CD4-positive, alpha-beta memory T cell (primary cell): ENCODE results near the gene FMN2. TPM values are rescaled to one million over a fixed set of nuclear protein-coding genes. Genes with fewer than 3 reads are reported as not detected.
"Not testable (repeated sequence)": the region's sequence is repeated elsewhere in the genome, so short reads cannot be mapped to it uniquely, and the experiment has no call there.

Source experiments
- CTCF ChIA-PET: fragments of 350-600 bp; sonication (Branson Sonifier 250); formaldehyde crosslinking; loops from one replicate; lab custom pipeline; 2021; ENCODE audit warnings: inconsistent platforms; ENCODE audit not compliant: partially characterized antibody; lab: Charles Lee
- POLR2A ChIA-PET: fragments of 350-600 bp; sonication (Branson Sonifier 250); formaldehyde crosslinking; loops from one replicate; lab custom pipeline; 2021; ENCODE audit not compliant: partially characterized antibody; lab: Charles Lee
- DNase-seq, 5 donors: peaks; one replicate each; pipeline versions ENCODE4 v3.0.0 to v3.0.0-alpha.2; 2020 to 2022; ENCODE audit warnings: mixed read lengths in 1 of 5
- H3K27ac ChIP-seq: one replicate; pipeline ENCODE4 v1.7.0; 2013; ENCODE audit warnings: low read depth, low read length
- H3K27me3 ChIP-seq: 2 replicates; pipeline ENCODE4 v1.7.0; 2013; ENCODE audit warnings: mild to moderate bottlenecking, low read length, moderate library complexity; ENCODE audit not compliant: insufficient read depth
- H3K36me3 ChIP-seq: 2 replicates; pipeline ENCODE4 v1.7.0; 2013; ENCODE audit warnings: mild to moderate bottlenecking, low read length, moderate library complexity; ENCODE audit not compliant: insufficient read depth
- H3K4me1 ChIP-seq: 2 replicates; pipeline ENCODE4 v1.7.0; 2013; ENCODE audit warnings: mild to moderate bottlenecking, low read length, moderate library complexity; ENCODE audit not compliant: insufficient read depth
- H3K4me3 ChIP-seq, 2 donors: one replicate each; pipeline ENCODE4 v1.7.0; 2013; ENCODE audit warnings: low read length in 2 of 2, mild to moderate bottlenecking in 1 of 2
- H3K9me3 ChIP-seq, 2 donors: one replicate each; pipeline ENCODE4 v1.7.0; 2013; ENCODE audit warnings: low read length in 2 of 2, control low read depth in 1 of 2; ENCODE audit not compliant: control insufficient read depth in 1 of 2
- H3K27ac Mint-ChIP-seq, 7 donors: one replicate each; pipeline ENCODE4 v1.8.0; 2020 to 2021; ENCODE audit warnings: mixed read lengths in 7 of 7, mild to moderate bottlenecking in 6 of 7, inconsistent platforms in 3 of 7, moderate library complexity in 3 of 7
- H3K27me3 Mint-ChIP-seq, 2 donors: one replicate each; pipeline ENCODE4 v1.8.0; 2020 to 2021; ENCODE audit warnings: mixed read lengths in 2 of 2
- H3K36me3 Mint-ChIP-seq, 2 donors: one replicate each; pipeline ENCODE4 v1.8.0; 2020 to 2021; ENCODE audit warnings: mixed read lengths in 2 of 2, inconsistent platforms in 1 of 2, mild to moderate bottlenecking in 1 of 2
- H3K4me1 Mint-ChIP-seq, 4 donors: one replicate each; pipeline ENCODE4 v1.8.0; 2020 to 2021; ENCODE audit warnings: mixed read lengths in 4 of 4, mild to moderate bottlenecking in 1 of 4
- H3K4me3 Mint-ChIP-seq, 8 donors: one replicate each; pipeline ENCODE4 v1.8.0; 2020 to 2021; ENCODE audit warnings: mixed read lengths in 8 of 8, mild to moderate bottlenecking in 7 of 8, moderate library complexity in 6 of 8, inconsistent platforms in 3 of 8
- H3K9me3 Mint-ChIP-seq, 8 donors: one replicate each; pipeline ENCODE4 v1.8.0; 2020 to 2021; ENCODE audit warnings: mixed read lengths in 8 of 8, mild to moderate bottlenecking in 5 of 8, inconsistent platforms in 3 of 8, moderate library complexity in 1 of 8
- intact Hi-C: fragments of 100-400 bp; cut with micrococcal nuclease; formaldehyde crosslinking; loops from one replicate; pipeline ENCODE4 v1.15.1; 2023
- polyA plus RNA-seq, 2 donors: library from polyadenylated mRNA; unstranded; fragments of 300-500 nt; fragmentation: Illumina TruSeq; gene quantifications; one replicate each; pipeline ENCODE4 v1.2.3, GENCODE V29; 2021
- total RNA-seq, 2 experiments: library from RNA; stranded (reverse); gene quantifications; one replicate each; pipeline ENCODE4 v1.2.3, GENCODE V29; 2021

The FMN2 gene
- total and polyA plus RNA-seq, 4 experiments from 2014 or later, result not detected

DNA sequence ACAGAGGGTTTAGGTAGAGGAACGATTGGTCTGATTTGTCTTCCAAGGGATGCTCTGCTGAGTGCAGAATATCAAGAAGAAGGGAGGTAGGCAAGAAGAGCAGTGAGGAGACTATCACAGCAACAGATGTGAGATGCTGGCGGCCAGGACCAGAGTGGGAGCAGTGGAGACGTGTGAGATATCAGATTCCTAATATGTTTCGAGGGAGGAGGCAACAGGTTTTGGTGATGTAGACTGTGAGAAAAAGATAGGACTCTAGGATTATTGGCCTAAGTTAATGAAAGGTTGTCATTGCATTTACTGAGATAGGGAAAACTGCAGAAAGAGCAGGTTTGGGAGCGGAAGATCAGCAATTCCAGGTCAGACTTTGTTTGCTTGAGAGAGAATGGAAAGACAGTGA lies 182.9 kb downstream of the FMN2 start:
- Histone ChIP-seq H3K27me3 (no peaks in the 10 kb centered on the region), H3K27ac (no peak overlapping the region), H3K4me3 (no peak overlapping the region), H3K4me1 (no peaks in the 10 kb centered on the region), H3K36me3 (no peaks in the 10 kb centered on the region), H3K9me3 (no peaks in the 10 kb centered on the region)
- Mint-ChIP-seq H3K27me3 (no peaks in the 10 kb centered on the region), H3K36me3 (no peaks in the 10 kb centered on the region), H3K9me3 (peaks cover 0 to 16% (median 6%) of the 10 kb centered on the region in 8 donors), H3K4me3 (no peak overlapping the region), H3K4me1 (no peaks in the 10 kb centered on the region), H3K27ac (no peak overlapping the region)
- POLR2A ChIA-PET, result no interaction called here
- no peak for DNase-seq
- CTCF ChIA-PET, result no interaction called here
- intact Hi-C loops, result no loop called here

- not testable (repeated sequence) for DNase-seq
Observed at GRCh38 chr1:240275219-240275618, 183.5 kb downstream of the FMN2 start.

GRCh38 chr1:240278082-240278481 lies 186.4 kb downstream of the FMN2 start:
- H3K36me3 Mint-ChIP-seq, result no peaks in the 10 kb centered on the region
- Histone ChIP-seq H3K4me3 (no peak overlapping the region), H3K4me1 (no peaks in the 10 kb centered on the region), H3K9me3 (no peaks in the 10 kb centered on the region), H3K27me3 (no peaks in the 10 kb centered on the region), H3K36me3 (no peaks in the 10 kb centered on the region), H3K27ac (no peak overlapping the region)
- no peak overlapping the region for H3K27ac Mint-ChIP-seq
- no peak for DNase-seq
- no peaks in the 10 kb centered on the region for H3K4me1 Mint-ChIP-seq
- CTCF ChIA-PET, result interaction anchor here (0.7 kb wide), 1 partner anchor 69 kb away, joined by 3 read pairs; no protein-coding TSS in a partner anchor
- peaks cover 0 to 16% (median 6%) of the 10 kb centered on the region in 8 donors for H3K9me3 Mint-ChIP-seq
- POLR2A ChIA-PET, result no interaction called here
- intact Hi-C loops, result no loop called here
- H3K27me3 Mint-ChIP-seq, result no peaks in the 10 kb centered on the region
- H3K4me3 Mint-ChIP-seq, result no peak overlapping the region

More at GRCh38 chr1:240275219-240275618, 183.5 kb downstream of the FMN2 start:
- intact Hi-C loops, H3K4me3 Mint-ChIP-seq, H3K9me3 ChIP-seq, H3K4me3 ChIP-seq, POLR2A ChIA-PET, H3K27ac Mint-ChIP-seq, H3K27me3 ChIP-seq, H3K4me1 Mint-ChIP-seq, H3K4me1 ChIP-seq, H3K36me3 ChIP-seq, H3K27me3 Mint-ChIP-seq, H3K27ac ChIP-seq, H3K36me3 Mint-ChIP-seq, CTCF ChIA-PET: not testable (repeated sequence)
- peaks cover 0 to 16% (median 6%) of the 10 kb centered on the region in 8 donors for H3K9me3 Mint-ChIP-seq

- intact Hi-C loops, result no loop called here
- Mint-ChIP-seq H3K27ac (no peak overlapping the region), H3K4me3 (no peak overlapping the region), H3K27me3 (no peaks in the 10 kb centered on the region), H3K36me3 (no peaks in the 10 kb centered on the region), H3K4me1 (no peaks in the 10 kb centered on the region), H3K9me3 (peaks cover 0 to 3% (median 0%) of the 10 kb centered on the region in 8 donors)
- Histone ChIP-seq H3K4me1 (no peaks in the 10 kb centered on the region), H3K4me3 (no peak overlapping the region), H3K9me3 (no peaks in the 10 kb centered on the region), H3K27ac (no peak overlapping the region), H3K36me3 (no peaks in the 10 kb centered on the region), H3K27me3 (no peaks in the 10 kb centered on the region)
- POLR2A ChIA-PET, result no interaction called here
- DNase-seq, result no peak
- CTCF ChIA-PET, result no interaction called here
Observed at GRCh38 chr1:240280560-240281322, 189.1 kb downstream of the FMN2 start.

DNA sequence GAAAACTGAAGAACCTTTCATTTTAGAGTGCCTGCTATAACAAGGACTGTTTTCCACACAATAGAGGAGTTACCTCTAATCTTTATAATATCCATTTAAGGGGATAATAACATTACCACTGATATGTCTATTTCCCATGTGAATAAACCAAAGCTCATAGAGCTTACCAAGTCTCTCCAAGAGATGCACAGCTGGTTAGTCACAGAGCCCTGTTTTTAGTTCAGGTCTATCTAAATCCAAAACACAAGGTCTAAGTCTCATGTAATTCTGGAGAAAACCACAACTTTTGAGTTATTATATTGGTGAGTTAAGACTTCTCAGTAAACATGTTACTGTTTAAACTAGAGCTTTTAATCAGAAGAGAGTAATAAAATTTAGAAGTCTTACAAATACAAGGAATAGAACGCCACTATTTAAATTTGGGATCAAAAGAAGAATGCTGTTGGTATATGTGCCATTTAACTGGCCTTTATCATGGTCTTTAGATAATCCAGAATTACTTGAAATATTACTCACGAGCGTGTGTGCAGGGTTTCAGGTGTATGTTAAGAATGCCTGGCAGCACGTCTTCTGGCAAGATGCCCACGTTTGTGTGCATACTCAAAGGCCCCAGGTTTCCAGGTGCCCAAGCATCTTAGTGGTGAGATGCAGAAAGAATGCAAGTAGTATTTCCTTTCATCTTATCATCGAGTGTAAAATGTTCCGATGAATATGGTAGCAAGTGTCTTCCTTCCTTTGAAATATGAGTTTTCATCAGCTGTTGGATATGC lies 190.6 kb downstream of the FMN2 start:
- no peak overlapping the region for H3K4me3 Mint-ChIP-seq
- ChIA-PET CTCF (no interaction called here), POLR2A (no interaction called here)
- Histone ChIP-seq H3K36me3 (no peaks in the 10 kb centered on the region), H3K9me3 (no peaks in the 10 kb centered on the region), H3K27me3 (no peaks in the 10 kb centered on the region), H3K4me1 (no peaks in the 10 kb centered on the region), H3K4me3 (no peak overlapping the region), H3K27ac (no peak overlapping the region)
- no peak for DNase-seq
- no peaks in the 10 kb centered on the region for H3K27me3 Mint-ChIP-seq
- no peak overlapping the region for H3K27ac Mint-ChIP-seq
- H3K36me3 Mint-ChIP-seq, result no peaks in the 10 kb centered on the region
- intact Hi-C loops, result no loop called here
- no peaks in the 10 kb centered on the region for H3K4me1 Mint-ChIP-seq
- H3K9me3 Mint-ChIP-seq, result peaks cover 0 to 3% (median 0%) of the 10 kb centered on the region in 8 donors

DNA sequence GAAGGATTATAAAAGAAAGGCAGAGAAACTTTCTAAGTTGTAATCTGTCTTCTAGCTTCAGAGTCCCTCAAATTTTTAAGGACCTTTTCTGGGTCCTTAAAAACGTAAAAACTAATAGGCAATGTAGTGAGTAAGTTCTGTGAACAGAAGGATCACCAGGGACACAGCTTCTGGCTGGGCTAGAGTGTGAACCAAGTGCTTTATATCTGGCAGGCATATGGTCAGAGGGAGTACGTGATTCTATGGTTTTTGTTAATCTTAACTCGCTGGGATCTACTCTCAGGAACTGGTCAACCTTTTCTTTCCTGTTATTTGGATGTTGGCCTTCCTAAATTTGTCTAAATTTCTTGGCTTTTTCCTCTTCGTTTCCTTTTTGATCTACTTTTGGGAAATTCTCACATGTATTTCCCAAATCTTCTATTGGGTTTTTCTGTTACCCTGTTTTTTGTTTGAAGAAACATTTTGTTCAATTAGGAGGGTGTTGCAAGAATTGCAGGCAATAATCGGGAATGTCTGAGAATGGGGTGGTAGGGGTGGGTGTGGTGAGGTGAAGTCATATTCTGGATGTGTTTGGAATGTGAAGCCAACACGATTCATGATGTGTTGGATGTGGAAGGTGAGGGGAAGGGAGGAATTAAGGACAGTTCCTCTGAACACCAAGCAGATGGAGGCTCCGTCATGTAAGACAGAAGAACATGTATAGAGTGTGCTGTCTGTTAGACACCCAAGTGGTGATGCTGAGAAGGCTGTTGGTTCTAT lies 193.2 kb downstream of the FMN2 start:
- Mint-ChIP-seq H3K27ac (no peak overlapping the region), H3K4me3 (no peak overlapping the region), H3K36me3 (no peaks in the 10 kb centered on the region), H3K4me1 (no peaks in the 10 kb centered on the region), H3K9me3 (peaks cover 0 to 3% (median 0%) of the 10 kb centered on the region in 8 donors), H3K27me3 (no peaks in the 10 kb centered on the region)
- POLR2A ChIA-PET, result no interaction called here
- Histone ChIP-seq H3K4me3 (no peak overlapping the region), H3K36me3 (no peaks in the 10 kb centered on the region), H3K27ac (no peak overlapping the region), H3K9me3 (no peaks in the 10 kb centered on the region), H3K27me3 (no peaks in the 10 kb centered on the region), H3K4me1 (no peaks in the 10 kb centered on the region)
- intact Hi-C loops, result no loop called here
- CTCF ChIA-PET, result no interaction called here
- DNase-seq, result no peak

GRCh38 chr1:240285540-240285939 lies 193.9 kb downstream of the FMN2 start:
- Histone ChIP-seq H3K4me1 (no peaks in the 10 kb centered on the region), H3K9me3 (no peaks in the 10 kb centered on the region), H3K4me3 (no peak overlapping the region), H3K27ac (no peak overlapping the region), H3K27me3 (no peaks in the 10 kb centered on the region), H3K36me3 (no peaks in the 10 kb centered on the region)
- ChIA-PET CTCF (no interaction called here), POLR2A (no interaction called here)
- intact Hi-C loops, result no loop called here
- Mint-ChIP-seq H3K4me3 (no peak overlapping the region), H3K27me3 (no peaks in the 10 kb centered on the region), H3K9me3 (peaks cover 0 to 3% (median 0%) of the 10 kb centered on the region in 8 donors), H3K27ac (no peak overlapping the region), H3K4me1 (no peaks in the 10 kb centered on the region), H3K36me3 (no peaks in the 10 kb centered on the region)
- DNase-seq, result no peak
